ENCODE measurements around the gene IL4R.
A peak's percentile ranks its signal among the peaks of the same experiment; 100 is the strongest.

IL4R gene

GRCh38 chr16:27365142-27366089 lies 51.6 kb downstream of the IL4R start:
- no peaks in the 10 kb centered on the region; the same call in 1 of the 2 replicates for H3K4me1 ChIP-seq (ENCODE audit: insufficient read depth, low read length)
- H3K9me3 ChIP-seq (ENCODE audit: insufficient read depth, low read depth, low read length): no peaks in the 10 kb centered on the region
- H3K4me3 ChIP-seq (ENCODE audit: low read length): no peak overlapping the region
- H3K27ac ChIP-seq (ENCODE audit: low read length): peak overlapping the region; percentile 38
- no peaks in the 10 kb centered on the region for H3K27me3 ChIP-seq (ENCODE audit: insufficient read depth, low read length)
- no peak overlapping the region; the same call in 1 of the 2 replicates for H3K9ac ChIP-seq (ENCODE audit: low read depth, low read length)
- peaks cover 14% of the 10 kb centered on the region; the same call in 1 of the 2 replicates for H3K36me3 ChIP-seq (ENCODE audit: insufficient read depth, low read depth, low read length)

GRCh38 chr16:27366687-27367460 lies 53.1 kb downstream of the IL4R start:
- peaks cover 14% of the 10 kb centered on the region; the same call in 1 of the 2 replicates for H3K36me3 ChIP-seq (ENCODE audit: insufficient read depth, low read depth, low read length)
- no peaks in the 10 kb centered on the region for H3K27me3 ChIP-seq (ENCODE audit: insufficient read depth, low read length)
- no peak overlapping the region for H3K4me3 ChIP-seq (ENCODE audit: low read length)
- H3K4me1 ChIP-seq (ENCODE audit: insufficient read depth, low read length): no peaks in the 10 kb centered on the region; the same call in 1 of the 2 replicates
- no peak overlapping the region for H3K9ac ChIP-seq (ENCODE audit: low read depth, low read length)
- H3K9me3 ChIP-seq (ENCODE audit: insufficient read depth, low read depth, low read length): no peaks in the 10 kb centered on the region
- H3K27ac ChIP-seq (ENCODE audit: low read length): no peak overlapping the region

- Histone ChIP-seq H3K27me3 (ENCODE audit: insufficient read depth, low read length) (no peaks in the 10 kb centered on the region), H3K4me1 (ENCODE audit: insufficient read depth, low read length) (no peaks in the 10 kb centered on the region; the same call in 1 of the 2 replicates), H3K9me3 (ENCODE audit: insufficient read depth, low read depth, low read length) (no peaks in the 10 kb centered on the region), H3K4me3 (ENCODE audit: low read length) (no peak overlapping the region), H3K27ac (ENCODE audit: low read length) (no peak overlapping the region), H3K36me3 (ENCODE audit: insufficient read depth, low read depth, low read length) (peaks cover 6% of the 10 kb centered on the region; the same call in 1 of the 2 replicates), H3K9ac (ENCODE audit: low read depth, low read length) (no peak overlapping the region)
These were observed 53.9 kb downstream of the IL4R start for GRCh38 chr16:27367461-27368357.

- Histone ChIP-seq H3K36me3 (ENCODE audit: insufficient read depth, low read depth, low read length) (no peaks in the 10 kb centered on the region), H3K9me3 (ENCODE audit: insufficient read depth, low read depth, low read length) (no peaks in the 10 kb centered on the region), H3K4me1 (ENCODE audit: insufficient read depth, low read length) (no peaks in the 10 kb centered on the region; the same call in 1 of the 2 replicates), H3K9ac (ENCODE audit: low read depth, low read length) (no peak overlapping the region), H3K27ac (ENCODE audit: low read length) (no peak overlapping the region), H3K27me3 (ENCODE audit: insufficient read depth, low read length) (no peaks in the 10 kb centered on the region), H3K4me3 (ENCODE audit: low read length) (no peak overlapping the region)
These were observed 54.6 kb downstream of the IL4R start for GRCh38 chr16:27368358-27368722.

- no peaks in the 10 kb centered on the region for H3K27me3 ChIP-seq (ENCODE audit: insufficient read depth, low read length)
- H3K4me3 ChIP-seq (ENCODE audit: low read length): no peak overlapping the region
These were observed 56.0 kb downstream of the IL4R start for GRCh38 chr16:27369806-27370205.

GRCh38 chr16:27370318-27370717 lies 56.5 kb downstream of the IL4R start:
- H3K4me3 ChIP-seq (ENCODE audit: low read length): no peak overlapping the region
- H3K27ac ChIP-seq (ENCODE audit: low read length): no peak overlapping the region
- no peaks in the 10 kb centered on the region for H3K9me3 ChIP-seq (ENCODE audit: insufficient read depth, low read depth, low read length)
- no peak overlapping the region for H3K9ac ChIP-seq (ENCODE audit: low read depth, low read length)
- H3K27me3 ChIP-seq (ENCODE audit: insufficient read depth, low read length): no peaks in the 10 kb centered on the region
- H3K36me3 ChIP-seq (ENCODE audit: insufficient read depth, low read depth, low read length): no peaks in the 10 kb centered on the region
- H3K4me1 ChIP-seq (ENCODE audit: insufficient read depth, low read length): no peaks in the 10 kb centered on the region

More at GRCh38 chr16:27369806-27370205, 56.0 kb downstream of the IL4R start:
- H3K27ac ChIP-seq (ENCODE audit: low read length): no peak overlapping the region
- H3K9ac ChIP-seq (ENCODE audit: low read depth, low read length): no peak overlapping the region
- no peaks in the 10 kb centered on the region for H3K36me3 ChIP-seq (ENCODE audit: insufficient read depth, low read depth, low read length)
- no peaks in the 10 kb centered on the region for H3K9me3 ChIP-seq (ENCODE audit: insufficient read depth, low read depth, low read length)
- no peaks in the 10 kb centered on the region; the same call in 1 of the 2 replicates for H3K4me1 ChIP-seq (ENCODE audit: insufficient read depth, low read length)

GRCh38 chr16:27373312-27373711 lies 59.5 kb downstream of the IL4R start:
- Histone ChIP-seq H3K27me3 (ENCODE audit: insufficient read depth, low read length) (no peaks in the 10 kb centered on the region), H3K9ac (ENCODE audit: low read depth, low read length) (no peak overlapping the region), H3K36me3 (ENCODE audit: insufficient read depth, low read depth, low read length) (no peaks in the 10 kb centered on the region), H3K27ac (ENCODE audit: low read length) (no peak overlapping the region), H3K4me1 (ENCODE audit: insufficient read depth, low read length) (no peaks in the 10 kb centered on the region), H3K4me3 (ENCODE audit: low read length) (no peak overlapping the region), H3K9me3 (ENCODE audit: insufficient read depth, low read depth, low read length) (no peaks in the 10 kb centered on the region)

- no peak overlapping the region for H3K4me3 ChIP-seq (ENCODE audit: low read length)
- no peak overlapping the region for H3K27ac ChIP-seq (ENCODE audit: low read length)
- no peaks in the 10 kb centered on the region for H3K4me1 ChIP-seq (ENCODE audit: insufficient read depth, low read length)
- H3K9ac ChIP-seq (ENCODE audit: low read depth, low read length): no peak overlapping the region
- no peaks in the 10 kb centered on the region for H3K9me3 ChIP-seq (ENCODE audit: insufficient read depth, low read depth, low read length)
- H3K36me3 ChIP-seq (ENCODE audit: insufficient read depth, low read depth, low read length): no peaks in the 10 kb centered on the region
- no peaks in the 10 kb centered on the region for H3K27me3 ChIP-seq (ENCODE audit: insufficient read depth, low read length)
These were observed 60.5 kb downstream of the IL4R start for GRCh38 chr16:27374221-27374803.

GRCh38 chr16:27374804-27375425 lies 61.1 kb downstream of the IL4R start:
- no peaks in the 10 kb centered on the region for H3K36me3 ChIP-seq (ENCODE audit: insufficient read depth, low read depth, low read length)
- no peaks in the 10 kb centered on the region for H3K27me3 ChIP-seq (ENCODE audit: insufficient read depth, low read length)
- no peak overlapping the region for H3K4me3 ChIP-seq (ENCODE audit: low read length)
- no peaks in the 10 kb centered on the region for H3K4me1 ChIP-seq (ENCODE audit: insufficient read depth, low read length)
- no peak overlapping the region for H3K27ac ChIP-seq (ENCODE audit: low read length)
- H3K9ac ChIP-seq (ENCODE audit: low read depth, low read length): no peak overlapping the region
- no peaks in the 10 kb centered on the region for H3K9me3 ChIP-seq (ENCODE audit: insufficient read depth, low read depth, low read length)

- Histone ChIP-seq H3K4me1 (ENCODE audit: insufficient read depth, low read length) (no peaks in the 10 kb centered on the region), H3K27ac (ENCODE audit: low read length) (no peak overlapping the region), H3K9ac (ENCODE audit: low read depth, low read length) (no peak overlapping the region), H3K4me3 (ENCODE audit: low read length) (no peak overlapping the region), H3K36me3 (ENCODE audit: insufficient read depth, low read depth, low read length) (no peaks in the 10 kb centered on the region), H3K27me3 (ENCODE audit: insufficient read depth, low read length) (no peaks in the 10 kb centered on the region), H3K9me3 (ENCODE audit: insufficient read depth, low read depth, low read length) (no peaks in the 10 kb centered on the region)
These were observed 64.1 kb downstream of the IL4R start for GRCh38 chr16:27377666-27378485.
